Measurements from ENCODE around the gene EPHB1.

EPHB1 gene

DNA sequence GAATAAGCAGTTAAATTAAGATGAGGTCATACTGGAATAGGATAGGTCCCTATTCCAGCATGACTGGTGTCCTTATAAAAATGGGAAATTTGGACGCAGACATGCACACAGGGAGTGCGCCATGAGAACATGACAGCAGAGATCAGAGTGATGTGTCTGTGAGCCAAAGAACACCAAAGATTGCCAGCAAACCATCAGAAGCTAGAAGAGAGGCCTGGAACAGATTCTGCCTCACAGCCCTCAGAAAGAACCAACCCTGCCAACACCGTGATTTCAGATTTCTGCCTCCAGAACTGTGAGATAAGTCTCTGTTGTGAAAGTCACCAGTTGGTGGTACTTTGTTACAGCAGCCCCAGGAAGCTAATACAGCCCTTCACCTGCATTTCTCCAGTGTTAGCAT is 34.7 kb downstream of the EPHB1 start:
- no peak overlapping the region for H3K27ac ChIP-seq (ENCODE audit: low read depth, low read length)
- no peak overlapping the region for H3K4me3 ChIP-seq (ENCODE audit: low read depth, low read length)
- no peaks in the 10 kb centered on the region for H3K27me3 ChIP-seq (ENCODE audit: control insufficient read depth, insufficient read depth, low read length)
- H3K36me3 ChIP-seq (ENCODE audit: control insufficient read depth, insufficient read depth, low read length): no peaks in the 10 kb centered on the region
- no peaks in the 10 kb centered on the region for H3K9me3 ChIP-seq (ENCODE audit: control insufficient read depth, insufficient read depth, low read length)
- no peak overlapping the region for H3K9ac ChIP-seq (ENCODE audit: low read depth, low read length)
- no peaks in the 10 kb centered on the region for H3K4me1 ChIP-seq (ENCODE audit: control insufficient read depth, insufficient read depth, low read length)

DNA sequence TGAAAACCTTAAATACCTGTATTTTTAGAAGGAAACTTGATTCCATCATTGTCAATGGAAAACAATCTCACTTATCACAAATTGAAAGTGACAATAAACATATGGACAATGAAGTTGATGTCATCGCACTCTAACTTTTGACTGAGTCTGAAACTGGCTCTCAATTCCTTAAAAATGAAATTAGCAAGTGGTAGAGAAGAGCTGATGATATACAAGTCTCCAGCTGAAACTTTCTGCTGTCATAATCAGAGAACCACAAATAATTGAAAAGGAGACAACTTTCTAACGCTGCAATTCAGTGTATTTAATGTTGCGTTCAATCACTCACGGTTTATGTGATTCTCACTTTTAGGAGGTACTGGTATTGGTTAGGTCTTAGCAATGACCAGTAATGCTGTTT is 37.5 kb downstream of the EPHB1 start:
- Histone ChIP-seq H3K4me1 (ENCODE audit: control insufficient read depth, insufficient read depth, low read length) (no peaks in the 10 kb centered on the region), H3K9ac (ENCODE audit: low read depth, low read length) (no peak overlapping the region), H3K27me3 (ENCODE audit: control insufficient read depth, insufficient read depth, low read length) (no peaks in the 10 kb centered on the region), H3K27ac (ENCODE audit: low read depth, low read length) (no peak overlapping the region), H3K4me3 (ENCODE audit: low read depth, low read length) (no peak overlapping the region), H3K9me3 (ENCODE audit: control insufficient read depth, insufficient read depth, low read length) (no peaks in the 10 kb centered on the region), H3K36me3 (ENCODE audit: control insufficient read depth, insufficient read depth, low read length) (no peaks in the 10 kb centered on the region)

DNA sequence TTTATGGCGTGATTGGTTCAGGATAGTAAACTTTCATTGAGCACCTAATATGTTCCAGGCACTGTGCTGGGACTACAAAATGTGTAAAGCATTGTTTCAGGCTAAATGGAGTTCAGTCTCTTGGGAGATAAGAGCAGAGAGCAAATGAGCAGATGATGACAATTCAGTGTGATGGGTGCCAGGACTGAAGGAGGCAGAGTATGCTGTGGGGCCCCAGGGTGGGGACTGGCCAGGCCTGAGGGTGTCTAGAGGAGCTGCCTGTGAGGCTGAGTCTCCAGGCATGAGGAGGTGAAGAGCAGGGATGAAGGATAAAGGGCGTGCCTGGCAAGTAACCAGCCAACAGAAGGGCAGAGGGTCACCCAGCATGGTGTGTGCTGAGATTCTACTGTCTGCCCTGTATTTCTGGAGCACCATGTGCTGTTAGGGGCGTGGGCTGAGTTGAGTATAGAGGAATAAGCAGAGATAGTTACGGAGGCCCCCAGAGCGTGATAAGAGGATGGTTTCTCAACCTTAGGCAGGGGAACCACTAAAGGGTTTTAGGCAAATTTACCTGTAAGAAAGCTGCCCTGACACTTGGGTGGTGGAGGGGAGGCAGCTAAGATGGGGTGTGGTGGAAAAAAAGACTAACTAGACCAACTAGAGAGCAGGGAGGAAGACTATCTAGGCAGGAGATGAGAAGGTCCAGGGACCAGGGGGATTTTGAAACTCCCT is 38.5 kb downstream of the EPHB1 start:
- no peaks in the 10 kb centered on the region for H3K9me3 ChIP-seq (ENCODE audit: control insufficient read depth, insufficient read depth, low read length)
- H3K4me1 ChIP-seq (ENCODE audit: control insufficient read depth, insufficient read depth, low read length): no peaks in the 10 kb centered on the region
- H3K27ac ChIP-seq (ENCODE audit: low read depth, low read length): no peak overlapping the region
- no peaks in the 10 kb centered on the region for H3K36me3 ChIP-seq (ENCODE audit: control insufficient read depth, insufficient read depth, low read length)
- H3K27me3 ChIP-seq (ENCODE audit: control insufficient read depth, insufficient read depth, low read length): no peaks in the 10 kb centered on the region
- H3K9ac ChIP-seq (ENCODE audit: low read depth, low read length): no peak overlapping the region
- H3K4me3 ChIP-seq (ENCODE audit: low read depth, low read length): no peak overlapping the region

DNA sequence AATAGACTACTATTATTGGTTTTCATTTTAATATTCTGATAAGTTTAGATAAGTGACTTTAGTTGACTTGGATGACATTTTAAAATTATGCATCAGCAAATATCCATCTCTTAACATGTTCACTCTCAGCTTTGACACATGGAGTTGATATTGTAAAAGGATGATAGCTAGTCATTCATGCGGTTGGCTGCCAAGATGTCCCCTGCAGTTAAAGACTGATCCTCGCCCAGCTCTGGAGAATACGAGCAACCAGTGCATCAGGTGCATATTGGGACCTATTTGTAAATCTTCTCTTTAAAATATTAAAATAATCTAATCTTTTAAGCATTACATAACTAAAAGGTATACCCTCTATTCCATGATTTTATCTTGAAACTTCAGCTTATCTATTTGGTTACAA is 41.9 kb downstream of the EPHB1 start:
- H3K36me3 ChIP-seq (ENCODE audit: control insufficient read depth, insufficient read depth, low read length): no peaks in the 10 kb centered on the region
- no peaks in the 10 kb centered on the region for H3K9me3 ChIP-seq (ENCODE audit: control insufficient read depth, insufficient read depth, low read length)
- H3K4me3 ChIP-seq (ENCODE audit: low read depth, low read length): no peak overlapping the region
- H3K27me3 ChIP-seq (ENCODE audit: control insufficient read depth, insufficient read depth, low read length): no peaks in the 10 kb centered on the region
- no peak overlapping the region for H3K9ac ChIP-seq (ENCODE audit: low read depth, low read length)
- H3K27ac ChIP-seq (ENCODE audit: low read depth, low read length): no peak overlapping the region
- H3K4me1 ChIP-seq (ENCODE audit: control insufficient read depth, insufficient read depth, low read length): no peaks in the 10 kb centered on the region

DNA sequence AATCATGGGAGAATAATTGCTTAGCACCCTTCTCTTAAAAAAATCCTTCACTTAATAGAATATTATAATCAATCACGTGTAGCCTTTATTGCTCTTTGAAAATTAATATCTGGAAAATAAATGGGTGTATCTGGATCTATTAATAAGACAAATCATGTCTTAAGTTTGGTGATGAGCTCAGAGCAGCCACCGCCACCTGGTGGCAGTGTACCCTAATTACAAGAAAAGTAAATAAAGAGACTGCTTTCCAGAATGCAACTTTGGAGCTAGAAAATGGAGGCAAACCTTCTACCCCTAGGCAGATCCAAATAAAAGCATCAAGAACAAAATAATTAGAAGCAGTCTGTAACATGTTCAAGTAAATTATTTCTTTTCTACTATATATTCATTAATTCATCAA is 43.5 kb downstream of the EPHB1 start:
- no peak overlapping the region for H3K27ac ChIP-seq (ENCODE audit: low read depth, low read length)
- no peaks in the 10 kb centered on the region for H3K36me3 ChIP-seq (ENCODE audit: control insufficient read depth, insufficient read depth, low read length)
- no peak overlapping the region for H3K9ac ChIP-seq (ENCODE audit: low read depth, low read length)
- no peaks in the 10 kb centered on the region for H3K27me3 ChIP-seq (ENCODE audit: control insufficient read depth, insufficient read depth, low read length)
- no peaks in the 10 kb centered on the region for H3K4me1 ChIP-seq (ENCODE audit: control insufficient read depth, insufficient read depth, low read length)
- H3K9me3 ChIP-seq (ENCODE audit: control insufficient read depth, insufficient read depth, low read length): no peaks in the 10 kb centered on the region
- no peak overlapping the region for H3K4me3 ChIP-seq (ENCODE audit: low read depth, low read length)

DNA sequence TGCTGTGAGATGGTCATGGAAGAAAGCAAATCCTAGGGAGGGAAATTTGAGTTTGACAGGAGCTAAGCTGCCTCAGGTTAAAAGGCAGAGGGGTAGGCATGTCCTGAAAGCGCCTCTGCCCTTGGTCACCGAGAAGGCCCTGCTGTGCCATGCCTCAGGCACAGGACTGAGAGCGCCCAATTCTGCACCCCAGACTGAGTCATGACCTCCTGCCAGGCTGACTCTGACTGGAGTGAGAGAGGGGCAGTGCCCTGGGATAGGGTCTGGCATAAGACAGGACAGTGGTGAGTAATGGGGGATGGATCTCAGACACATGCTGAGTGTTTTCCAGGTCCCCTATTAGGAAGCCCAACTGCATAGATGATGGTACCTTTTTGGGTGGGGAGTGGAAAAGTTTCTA is 44.4 kb downstream of the EPHB1 start:
- no peaks in the 10 kb centered on the region for H3K36me3 ChIP-seq (ENCODE audit: control insufficient read depth, insufficient read depth, low read length)
- H3K27me3 ChIP-seq (ENCODE audit: control insufficient read depth, insufficient read depth, low read length): no peaks in the 10 kb centered on the region
- no peaks in the 10 kb centered on the region for H3K4me1 ChIP-seq (ENCODE audit: control insufficient read depth, insufficient read depth, low read length)
- H3K9ac ChIP-seq (ENCODE audit: low read depth, low read length): no peak overlapping the region
- no peaks in the 10 kb centered on the region for H3K9me3 ChIP-seq (ENCODE audit: control insufficient read depth, insufficient read depth, low read length)
- no peak overlapping the region for H3K4me3 ChIP-seq (ENCODE audit: low read depth, low read length)
- no peak overlapping the region for H3K27ac ChIP-seq (ENCODE audit: low read depth, low read length)

DNA sequence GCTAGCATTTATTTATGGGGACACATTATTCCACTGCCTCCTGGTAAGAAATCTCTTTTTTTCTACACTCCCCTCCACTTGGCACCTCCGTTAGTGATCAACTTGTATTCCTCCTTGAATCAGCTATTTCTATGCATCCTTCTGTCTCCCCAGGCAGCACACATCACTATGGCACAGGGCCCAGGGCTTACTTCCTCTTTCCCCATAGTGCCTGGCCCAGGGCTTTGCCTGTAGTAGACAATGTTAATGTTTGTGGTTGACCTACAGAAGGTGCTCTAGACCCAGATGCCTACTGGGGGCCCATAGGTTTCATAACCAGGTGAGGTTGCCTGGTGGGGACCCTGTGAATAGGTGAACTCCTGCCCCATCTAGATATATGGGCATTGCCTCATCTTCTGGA is 44.9 kb downstream of the EPHB1 start:
- no peaks in the 10 kb centered on the region for H3K4me1 ChIP-seq (ENCODE audit: control insufficient read depth, insufficient read depth, low read length)
- H3K9ac ChIP-seq (ENCODE audit: low read depth, low read length): no peak overlapping the region
- H3K4me3 ChIP-seq (ENCODE audit: low read depth, low read length): no peak overlapping the region
- H3K27me3 ChIP-seq (ENCODE audit: control insufficient read depth, insufficient read depth, low read length): no peaks in the 10 kb centered on the region
- no peaks in the 10 kb centered on the region for H3K9me3 ChIP-seq (ENCODE audit: control insufficient read depth, insufficient read depth, low read length)
- H3K27ac ChIP-seq (ENCODE audit: low read depth, low read length): no peak overlapping the region
- H3K36me3 ChIP-seq (ENCODE audit: control insufficient read depth, insufficient read depth, low read length): no peaks in the 10 kb centered on the region

DNA sequence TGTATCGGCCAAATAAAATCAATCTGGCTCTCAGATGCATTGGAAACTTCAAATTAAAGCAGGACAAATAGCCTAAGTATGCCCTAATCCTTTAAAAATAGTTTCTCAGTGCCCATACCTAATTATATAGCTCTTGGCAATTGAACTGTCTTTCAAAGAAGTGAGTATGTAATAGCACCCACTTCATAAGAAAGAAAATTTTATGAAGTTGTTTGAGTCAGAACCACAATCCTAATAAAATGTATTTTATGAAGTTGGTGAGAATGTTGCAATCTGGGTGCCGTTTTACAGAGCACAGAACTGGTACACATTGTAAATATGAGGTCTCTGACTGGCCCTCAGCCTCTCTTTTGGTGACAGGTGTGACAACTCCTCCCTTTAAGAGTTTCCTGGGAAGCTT is 45.4 kb downstream of the EPHB1 start:
- H3K4me1 ChIP-seq (ENCODE audit: control insufficient read depth, insufficient read depth, low read length): no peaks in the 10 kb centered on the region
- H3K27ac ChIP-seq (ENCODE audit: low read depth, low read length): no peak overlapping the region
- H3K9me3 ChIP-seq (ENCODE audit: control insufficient read depth, insufficient read depth, low read length): no peaks in the 10 kb centered on the region
- no peaks in the 10 kb centered on the region for H3K27me3 ChIP-seq (ENCODE audit: control insufficient read depth, insufficient read depth, low read length)
- H3K36me3 ChIP-seq (ENCODE audit: control insufficient read depth, insufficient read depth, low read length): no peaks in the 10 kb centered on the region
- H3K9ac ChIP-seq (ENCODE audit: low read depth, low read length): no peak overlapping the region
- no peak overlapping the region for H3K4me3 ChIP-seq (ENCODE audit: low read depth, low read length)

DNA sequence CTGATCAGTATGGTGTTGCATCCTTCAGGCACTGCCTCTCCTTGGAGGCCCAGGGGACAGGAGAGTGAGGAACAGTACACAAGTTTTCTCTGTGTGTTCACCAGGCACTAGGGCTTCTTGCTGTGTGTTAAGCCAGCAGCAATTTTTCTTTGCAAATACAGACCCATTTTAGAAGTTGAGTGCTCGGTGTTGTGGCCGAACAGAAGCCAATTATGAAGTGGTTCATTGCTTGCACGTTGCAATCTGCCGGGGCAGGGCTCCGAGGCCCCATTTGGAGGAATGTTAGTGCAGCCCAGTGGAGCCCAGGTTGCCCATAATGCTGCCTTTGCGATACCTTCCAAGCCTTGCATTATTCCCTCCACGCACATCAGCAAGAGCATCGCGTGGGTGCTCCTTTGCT is 51.0 kb downstream of the EPHB1 start:
- H3K4me1 ChIP-seq (ENCODE audit: control insufficient read depth, insufficient read depth, low read length): no peaks in the 10 kb centered on the region; the same call in 1 of the 2 replicates
- H3K9me3 ChIP-seq (ENCODE audit: control insufficient read depth, insufficient read depth, low read length): no peaks in the 10 kb centered on the region
- no peaks in the 10 kb centered on the region for H3K36me3 ChIP-seq (ENCODE audit: control insufficient read depth, insufficient read depth, low read length)
- no peak overlapping the region for H3K4me3 ChIP-seq (ENCODE audit: low read depth, low read length)
- no peaks in the 10 kb centered on the region for H3K27me3 ChIP-seq (ENCODE audit: control insufficient read depth, insufficient read depth, low read length)
- no peak overlapping the region for H3K9ac ChIP-seq (ENCODE audit: low read depth, low read length)
- no peak overlapping the region for H3K27ac ChIP-seq (ENCODE audit: low read depth, low read length)

DNA sequence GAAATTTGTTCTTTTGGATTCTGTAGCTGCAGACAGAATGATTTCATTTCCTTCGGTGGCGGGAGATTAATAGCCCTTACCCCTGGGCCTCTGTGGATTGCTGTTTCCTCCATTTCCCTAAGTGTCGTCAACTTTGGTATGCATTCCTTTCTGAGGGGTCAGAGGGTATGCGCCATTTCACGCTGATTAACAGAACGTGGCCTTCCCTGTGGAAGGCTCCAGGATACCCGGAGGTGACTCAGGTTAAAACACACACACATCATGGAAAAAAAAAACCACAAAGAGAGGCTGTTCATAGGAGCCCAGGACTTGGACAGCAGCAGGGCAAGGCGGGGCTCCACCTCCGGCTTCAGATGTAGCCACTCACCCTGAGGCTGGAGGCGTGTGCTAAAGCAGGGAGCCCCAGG is 51.9 kb downstream of the EPHB1 start:
- no peak overlapping the region for H3K9ac ChIP-seq (ENCODE audit: low read depth, low read length)
- no peak overlapping the region for H3K27ac ChIP-seq (ENCODE audit: low read depth, low read length)
- H3K4me1 ChIP-seq (ENCODE audit: control insufficient read depth, insufficient read depth, low read length): no peaks in the 10 kb centered on the region; the same call in 1 of the 2 replicates
- H3K27me3 ChIP-seq (ENCODE audit: control insufficient read depth, insufficient read depth, low read length): no peaks in the 10 kb centered on the region
- H3K4me3 ChIP-seq (ENCODE audit: low read depth, low read length): no peak overlapping the region
- no peaks in the 10 kb centered on the region for H3K36me3 ChIP-seq (ENCODE audit: control insufficient read depth, insufficient read depth, low read length)
- H3K9me3 ChIP-seq (ENCODE audit: control insufficient read depth, insufficient read depth, low read length): no peaks in the 10 kb centered on the region

DNA sequence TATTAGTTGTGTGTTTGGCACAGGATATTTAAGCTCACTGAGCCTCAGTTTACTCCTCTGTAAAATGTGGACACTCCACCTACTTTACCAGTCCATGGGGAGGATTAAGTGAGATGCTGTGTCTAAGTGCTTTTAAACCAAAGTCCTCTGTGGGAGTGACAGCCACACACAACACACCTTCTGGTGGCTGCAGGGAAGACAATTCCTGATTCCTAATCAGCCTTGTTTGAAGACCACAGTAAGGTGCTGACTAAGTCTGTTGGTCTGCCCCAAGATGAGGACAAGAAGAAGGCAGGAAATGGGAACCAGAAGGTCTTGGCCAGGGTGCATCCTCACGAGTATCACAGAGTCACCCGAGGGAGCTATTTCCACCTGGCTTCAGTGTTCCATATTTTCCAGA is 52.3 kb downstream of the EPHB1 start:
- no peaks in the 10 kb centered on the region; the same call in 1 of the 2 replicates for H3K4me1 ChIP-seq (ENCODE audit: control insufficient read depth, insufficient read depth, low read length)
- H3K9me3 ChIP-seq (ENCODE audit: control insufficient read depth, insufficient read depth, low read length): no peaks in the 10 kb centered on the region
- no peaks in the 10 kb centered on the region for H3K36me3 ChIP-seq (ENCODE audit: control insufficient read depth, insufficient read depth, low read length)
- H3K27me3 ChIP-seq (ENCODE audit: control insufficient read depth, insufficient read depth, low read length): no peaks in the 10 kb centered on the region
- no peak overlapping the region for H3K4me3 ChIP-seq (ENCODE audit: low read depth, low read length)
- H3K9ac ChIP-seq (ENCODE audit: low read depth, low read length): no peak overlapping the region
- no peak overlapping the region for H3K27ac ChIP-seq (ENCODE audit: low read depth, low read length)
